ENCODE data around the gene SNRK.
A peak's percentile ranks its signal among the peaks of the same experiment; 100 is the strongest.

The SNRK gene

DNA sequence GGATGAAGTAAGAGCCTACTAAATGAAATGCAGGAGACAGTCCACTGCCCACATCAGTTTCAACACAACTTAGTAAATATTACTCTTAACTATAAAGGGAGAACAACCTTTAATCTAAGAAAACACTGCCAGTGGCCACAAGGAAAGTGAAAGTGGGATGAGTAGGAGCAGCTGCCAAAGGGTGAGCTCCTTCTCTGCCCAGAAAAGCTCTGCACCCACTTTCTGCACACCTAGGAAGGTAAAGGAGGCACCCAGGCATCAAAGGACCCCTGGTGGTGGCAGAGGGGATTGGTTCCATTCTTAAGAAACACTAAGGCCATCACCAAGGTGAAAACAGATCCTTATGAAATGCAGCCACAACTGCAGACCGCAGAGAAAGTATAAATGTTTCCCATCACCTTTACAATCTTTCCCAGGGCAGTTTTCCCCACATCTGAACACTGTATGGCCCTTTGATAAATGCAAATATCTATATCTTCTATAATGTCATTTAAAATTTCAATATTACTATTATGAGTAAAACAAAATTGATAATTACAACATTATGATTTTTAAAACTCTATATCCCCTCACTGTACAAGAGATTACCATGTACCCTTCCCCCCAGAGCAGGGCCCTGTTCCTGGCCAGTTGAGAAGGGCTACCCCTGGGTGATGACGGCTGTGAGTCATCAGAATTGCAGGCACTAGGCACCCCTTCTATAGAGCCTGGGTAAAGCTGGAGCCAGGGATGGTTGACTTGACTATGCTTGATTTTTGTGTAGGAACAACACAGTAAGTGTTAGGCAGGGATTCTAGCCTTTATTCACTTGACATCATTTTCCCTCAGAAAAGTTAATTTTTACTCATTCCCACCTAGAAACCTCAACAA is 92.0 kb downstream of the SNRK start:
- DNase-seq: peak; percentile 31 to 56 (median 38)

DNA sequence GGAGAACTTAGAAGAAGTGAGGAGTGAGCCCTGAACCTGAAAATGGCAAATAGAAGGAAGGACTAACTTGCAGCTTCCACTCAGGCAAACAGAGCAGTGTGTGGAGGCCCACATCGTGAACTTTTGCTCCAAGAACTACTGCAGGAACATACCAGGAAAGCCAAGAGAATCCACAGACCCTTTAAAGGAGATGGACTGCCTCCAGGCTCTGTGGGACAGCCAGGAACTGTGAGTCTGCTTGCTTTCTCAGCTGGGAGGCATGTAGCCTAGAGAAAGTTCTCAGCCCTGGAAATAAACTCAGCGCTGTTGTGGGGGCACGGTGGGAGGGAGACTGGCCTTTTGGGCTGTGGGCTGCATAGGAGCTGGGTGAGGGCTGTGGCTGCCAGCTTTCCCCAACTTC is 93.0 kb downstream of the SNRK start:
- no peak for DNase-seq

- DNase-seq: no peak
Measured at GRCh38 chr3:43388175-43388574, 101.8 kb downstream of the SNRK start.

- DNase-seq: no peak
Measured at GRCh38 chr3:43388915-43389314, 102.6 kb downstream of the SNRK start.

DNA sequence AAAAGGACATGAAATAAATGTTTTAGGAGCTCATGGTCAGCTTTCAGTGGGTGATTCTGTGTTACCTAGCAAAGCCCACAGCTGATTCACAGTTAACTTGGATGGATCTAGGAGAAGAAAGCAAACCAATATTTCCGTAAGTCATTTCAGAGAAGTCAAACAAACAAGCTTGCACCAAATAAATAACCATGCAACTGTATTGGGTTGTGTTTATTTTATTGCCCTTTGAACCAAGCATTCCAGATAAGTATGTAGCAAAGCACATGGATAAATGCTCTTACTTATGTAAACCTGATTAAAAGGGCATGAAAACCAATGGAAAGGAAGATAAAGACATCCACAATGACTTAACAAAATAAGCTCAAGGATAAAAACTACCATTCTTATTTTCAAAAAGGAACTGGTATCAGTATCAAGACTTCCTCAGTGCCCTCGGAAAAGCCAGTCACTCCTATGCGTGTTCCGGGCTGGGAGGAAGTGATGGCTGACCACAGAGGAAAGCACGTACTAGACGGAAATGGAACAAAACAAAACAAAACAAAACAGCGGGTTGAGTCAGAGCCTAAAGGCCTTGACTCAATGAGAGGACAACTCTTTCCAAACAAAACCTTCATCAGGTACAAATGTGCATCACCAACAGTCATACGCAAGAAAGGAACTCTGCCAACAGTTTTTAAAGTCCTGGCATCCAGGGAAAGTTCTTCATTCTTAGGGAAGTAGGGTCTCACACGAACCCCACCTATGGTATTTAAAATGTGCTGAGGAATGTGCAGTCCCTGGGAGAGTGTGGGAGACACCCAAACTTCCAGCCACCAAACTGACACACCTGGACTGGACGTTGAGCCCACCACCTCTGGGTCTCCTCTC is 103.3 kb downstream of the SNRK start:
- DNase-seq: peak; percentile 80 to 91 (median 91)

- DNase-seq: no peak
Measured at GRCh38 chr3:43390255-43390588, 103.9 kb downstream of the SNRK start.

DNA sequence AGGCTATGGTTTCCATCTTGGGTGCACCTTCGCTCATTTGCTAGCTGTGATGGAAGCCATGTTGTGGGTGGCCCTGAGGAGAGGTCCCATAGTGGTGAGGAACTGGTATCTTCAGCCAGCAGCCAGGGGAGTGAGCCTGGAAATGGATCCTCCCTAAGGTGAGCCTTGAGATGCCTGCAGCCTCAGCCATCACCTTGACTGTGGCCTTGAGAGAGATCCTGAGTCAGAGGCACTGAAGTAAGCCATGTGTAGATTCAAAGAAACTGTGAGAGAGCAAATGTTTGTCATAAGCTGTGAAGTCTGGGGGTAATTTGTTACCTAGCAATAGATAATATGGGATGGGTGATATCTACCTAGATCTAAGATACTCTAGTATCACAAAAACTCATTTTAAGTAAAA is 105.3 kb downstream of the SNRK start:
- DNase-seq: no peak

GRCh38 chr3:43394041-43394554 is 107.8 kb downstream of the SNRK start:
- DNase-seq: no peak

- DNase-seq: no peak
Measured at GRCh38 chr3:43399034-43399433, 112.7 kb downstream of the SNRK start.

GRCh38 chr3:43400167-43400566 is 113.8 kb downstream of the SNRK start:
- no peak for DNase-seq
